Measurements from ENCODE around the gene CENPL. TPM values are rescaled to one million over a fixed set of nuclear protein-coding genes. Genes with fewer than 3 reads are reported as not detected.
"Not testable (repeated sequence)": the region's sequence is repeated elsewhere in the genome, so short reads cannot be mapped to it uniquely, and the experiment has no call there.

The CENPL gene
- 19.6 TPM for total RNA-seq

- FAIRE-seq (peak; percentile 8), DNase-seq (ENCODE audit: low spot score in 2 of 2) (peak; percentile 83 to 84)
These were observed at the start of gene CENPL, which contains the start of gene DARS2 for GRCh38 chr1:173824315-173825081. Gene CENPL, minus strand, starts transcription at chr1:173824883. Its CDS starts 13,584 bp downstream, at chr1:173811299. Gene DARS2, plus strand, starts transcription at chr1:173824673. Its CDS starts 557 bp downstream, at chr1:173825230.

GRCh38 chr1:173871500-173871899 lies 46.8 kb upstream of the CENPL start:
- FAIRE-seq (no peak), DNase-seq (ENCODE audit: low spot score in 2 of 2) (no peak)

GRCh38 chr1:173871091-173871490 lies 46.4 kb upstream of the CENPL start:
- FAIRE-seq, result no peak
- DNase-seq (ENCODE audit: low spot score in 2 of 2), result no peak

GRCh38 chr1:173870252-173871075 lies 45.8 kb upstream of the CENPL start:
- DNase-seq (ENCODE audit: low spot score in 2 of 2) (no peak), FAIRE-seq (no peak)

GRCh38 chr1:173869021-173869359 lies 44.3 kb upstream of the CENPL start:
- DNase-seq (ENCODE audit: low spot score in 2 of 2), result no peak
- FAIRE-seq, result no peak

- FAIRE-seq (no peak), DNase-seq (ENCODE audit: low spot score in 2 of 2) (no peak)
These were observed 43.8 kb upstream of the CENPL start, which contains the start of gene ZBTB37 for GRCh38 chr1:173868266-173869020. Gene ZBTB37, plus strand, starts transcription at chr1:173868380. Its CDS starts 1,846 bp downstream, at chr1:173870226.

GRCh38 chr1:173867753-173868265 lies 43.1 kb upstream of the CENPL start, which contains the start of gene GAS5:
Gene GAS5, minus strand, starts transcription at chr1:173867989.
- no peak for FAIRE-seq

GRCh38 chr1:173867141-173867752 lies 42.6 kb upstream of the CENPL start:
- DNase-seq (ENCODE audit: low spot score in 2 of 2) (no peak), FAIRE-seq (no peak)

More at GRCh38 chr1:173867753-173868265, 43.1 kb upstream of the CENPL start, which contains the start of gene GAS5:
- peak; percentile 85 to 89 for DNase-seq (ENCODE audit: low spot score in 2 of 2)

- DNase-seq (ENCODE audit: low spot score in 2 of 2) (no peak), FAIRE-seq (no peak)
These were observed 41.9 kb upstream of the CENPL start for GRCh38 chr1:173866413-173867115.

GRCh38 chr1:173865468-173866164 lies 40.9 kb upstream of the CENPL start:
- no peak for FAIRE-seq
- no peak for DNase-seq (ENCODE audit: low spot score in 2 of 2)

GRCh38 chr1:173864179-173864867 lies 39.6 kb upstream of the CENPL start:
- DNase-seq (ENCODE audit: low spot score in 2 of 2) (no peak), FAIRE-seq (no peak)

GRCh38 chr1:173863224-173864161 lies 38.8 kb upstream of the CENPL start:
- FAIRE-seq (no peak), DNase-seq (ENCODE audit: low spot score in 2 of 2) (no peak)

- no peak for DNase-seq (ENCODE audit: low spot score in 2 of 2)
These were observed 38.1 kb upstream of the CENPL start for GRCh38 chr1:173862769-173863223.

GRCh38 chr1:173862146-173862768 lies 37.6 kb upstream of the CENPL start:
- not testable (repeated sequence) for FAIRE-seq; DNase-seq (ENCODE audit: low spot score in 2 of 2)

More at GRCh38 chr1:173862769-173863223, 38.1 kb upstream of the CENPL start:
- no peak for FAIRE-seq

GRCh38 chr1:173861731-173862145 lies 37.1 kb upstream of the CENPL start:
- DNase-seq (ENCODE audit: low spot score in 2 of 2), result no peak
- no peak for FAIRE-seq

- DNase-seq (ENCODE audit: low spot score in 2 of 2) (no peak), FAIRE-seq (no peak)
These were observed 35.4 kb upstream of the CENPL start for GRCh38 chr1:173860065-173860464.

All from frontal cortex (tissue), 4 donors.